ENCODE results near the gene KLRC3. TPM values are rescaled to one million over a fixed set of nuclear protein-coding genes. Genes with fewer than 3 reads are reported as not detected.
"Not testable (repeated sequence)": the region's sequence is repeated elsewhere in the genome, so short reads cannot be mapped to it uniquely, and the experiment has no call there.

KLRC3 gene
- not detected for total RNA-seq

DNA sequence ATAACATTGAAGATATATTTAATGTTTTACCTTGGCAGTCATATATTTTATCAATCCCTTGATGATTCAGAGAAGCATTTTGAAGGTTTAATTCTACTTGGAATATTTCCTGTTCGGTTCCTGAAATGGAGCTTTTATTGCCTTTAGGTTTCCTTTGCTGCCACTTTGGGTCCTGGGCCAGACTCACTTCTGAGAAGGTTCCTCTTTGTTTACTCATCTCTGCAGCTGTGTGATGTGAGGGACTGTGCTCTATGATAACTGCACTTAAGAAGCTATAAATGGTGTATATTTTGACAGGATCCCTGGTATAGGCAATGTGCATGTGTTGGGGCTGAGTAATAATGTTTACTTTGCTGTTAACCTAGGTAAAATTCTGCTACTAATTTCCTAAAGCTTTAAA, at the start of gene KLRC3:
KLRC3 (minus strand) TSS at position 262 of the 400 bp plus-strand sequence; CDS start at position 217, 45 bp downstream.
- intact Hi-C loops (cut with DNase I); H3K36me3 ChIP-seq; H3K27ac ChIP-seq; H3K27me3 ChIP-seq; H3K4me1 ChIP-seq; DNase-seq; H3K9ac ChIP-seq (ENCODE audit: low read depth in 2 of 2, low read length in 2 of 2); H3K9me3 ChIP-seq; H3K4me3 ChIP-seq: not testable (repeated sequence)

DNA sequence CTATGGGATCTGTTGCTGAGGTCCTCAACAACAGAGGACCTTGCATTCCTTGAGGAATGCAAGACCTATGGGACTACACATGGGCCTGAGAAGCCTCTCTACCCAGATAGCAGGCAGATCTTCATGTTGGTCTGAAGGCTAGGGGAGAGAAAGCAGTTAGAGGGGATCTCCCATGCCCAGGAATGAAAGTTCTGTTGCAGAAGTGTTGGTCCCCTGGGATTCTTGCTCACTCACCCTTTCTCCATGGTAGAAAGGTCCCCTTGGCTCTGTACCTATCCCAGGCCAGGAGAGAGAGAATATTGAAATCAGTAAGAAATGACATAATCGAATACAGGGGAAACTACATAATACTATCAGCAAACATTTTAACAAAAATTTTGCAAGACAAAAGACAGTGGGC, 49.3 kb upstream of the KLRC3 start:
- no peaks in the 10 kb centered on the region for H3K27me3 ChIP-seq
- H3K4me1 ChIP-seq: no peaks in the 10 kb centered on the region
- H3K9me3 ChIP-seq: no peaks in the 10 kb centered on the region
- no peaks in the 10 kb centered on the region for H3K36me3 ChIP-seq
- TF ChIP-seq, protein P1, sequence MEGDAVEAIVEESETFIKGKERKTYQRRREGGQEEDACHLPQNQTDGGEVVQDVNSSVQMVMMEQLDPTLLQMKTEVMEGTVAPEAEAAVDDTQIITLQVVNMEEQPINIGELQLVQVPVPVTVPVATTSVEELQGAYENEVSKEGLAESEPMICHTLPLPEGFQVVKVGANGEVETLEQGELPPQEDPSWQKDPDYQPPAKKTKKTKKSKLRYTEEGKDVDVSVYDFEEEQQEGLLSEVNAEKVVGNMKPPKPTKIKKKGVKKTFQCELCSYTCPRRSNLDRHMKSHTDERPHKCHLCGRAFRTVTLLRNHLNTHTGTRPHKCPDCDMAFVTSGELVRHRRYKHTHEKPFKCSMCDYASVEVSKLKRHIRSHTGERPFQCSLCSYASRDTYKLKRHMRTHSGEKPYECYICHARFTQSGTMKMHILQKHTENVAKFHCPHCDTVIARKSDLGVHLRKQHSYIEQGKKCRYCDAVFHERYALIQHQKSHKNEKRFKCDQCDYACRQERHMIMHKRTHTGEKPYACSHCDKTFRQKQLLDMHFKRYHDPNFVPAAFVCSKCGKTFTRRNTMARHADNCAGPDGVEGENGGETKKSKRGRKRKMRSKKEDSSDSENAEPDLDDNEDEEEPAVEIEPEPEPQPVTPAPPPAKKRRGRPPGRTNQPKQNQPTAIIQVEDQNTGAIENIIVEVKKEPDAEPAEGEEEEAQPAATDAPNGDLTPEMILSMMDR (IDR thresholded peaks at IDR 0.05): no peak
- H3K27ac ChIP-seq: no peak overlapping the region
- no peak overlapping the region for H3K4me3 ChIP-seq
- no peak overlapping the region for H3K9ac ChIP-seq (ENCODE audit: low read depth in 2 of 2, low read length in 2 of 2)
- intact Hi-C loops (cut with DNase I): no loop called here
- DNase-seq: no peak

DNA sequence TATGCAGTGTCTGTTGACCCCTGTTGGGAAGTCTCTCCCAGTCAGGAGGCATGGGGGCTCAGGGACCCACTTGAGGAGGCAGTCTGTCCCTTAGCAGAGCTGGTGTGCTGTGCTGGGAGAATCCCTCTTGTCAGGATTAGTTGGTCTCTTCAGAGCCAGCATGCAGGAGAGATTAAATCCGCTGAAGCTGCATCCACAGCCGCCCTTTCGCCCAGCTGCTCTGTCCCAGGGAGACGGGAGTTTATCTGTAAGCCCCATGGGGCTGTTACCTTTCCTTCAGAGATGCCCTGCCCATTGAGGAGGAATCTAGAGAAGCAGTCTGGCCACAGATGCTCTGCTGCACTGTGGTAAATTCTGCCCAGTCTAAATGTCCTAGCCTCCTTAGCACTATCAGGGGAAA, 45.9 kb upstream of the KLRC3 start:
- intact Hi-C loops (cut with DNase I): no loop called here
- TF ChIP-seq, protein P1 (IDR thresholded peaks at IDR 0.05): no peak
- H3K27ac ChIP-seq: no peak overlapping the region

DNA sequence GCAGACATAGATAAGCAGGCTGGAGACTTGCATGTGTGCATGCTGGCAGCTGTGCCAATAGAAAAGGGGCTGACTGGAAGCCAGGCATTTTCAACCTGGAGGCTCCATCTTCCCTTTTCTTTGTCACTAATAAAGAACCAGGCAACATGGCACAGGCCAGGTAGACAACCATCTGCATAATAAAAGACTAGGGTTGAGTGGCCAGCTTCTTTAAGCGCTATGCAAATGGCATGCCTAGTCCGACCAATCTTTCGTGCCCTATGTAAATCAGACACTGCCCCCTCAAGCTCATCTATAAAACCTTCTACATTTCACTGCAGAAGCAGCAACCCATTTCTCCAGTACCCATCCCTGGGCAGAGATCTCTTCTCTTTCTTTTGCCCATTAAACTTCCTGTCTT, 37.4 kb upstream of the KLRC3 start:
- TF ChIP-seq, protein P1 (IDR thresholded peaks at IDR 0.05): no peak
- no peaks in the 10 kb centered on the region for H3K9me3 ChIP-seq
- intact Hi-C loops (cut with DNase I): no loop called here
- no peak overlapping the region for H3K9ac ChIP-seq (ENCODE audit: low read depth in 2 of 2, low read length in 2 of 2)
- DNase-seq: no peak
- no peaks in the 10 kb centered on the region for H3K27me3 ChIP-seq
- H3K4me1 ChIP-seq: no peaks in the 10 kb centered on the region
- H3K4me3 ChIP-seq: no peak overlapping the region
- H3K27ac ChIP-seq: no peak overlapping the region
- no peaks in the 10 kb centered on the region for H3K36me3 ChIP-seq

More for the DNA sequence above, 45.9 kb upstream of the KLRC3 start:
- no peak for DNase-seq
- Histone ChIP-seq H3K9me3 (no peaks in the 10 kb centered on the region), H3K9ac (ENCODE audit: low read depth in 2 of 2, low read length in 2 of 2) (no peak overlapping the region), H3K4me3 (no peak overlapping the region), H3K4me1 (no peaks in the 10 kb centered on the region), H3K36me3 (no peaks in the 10 kb centered on the region), H3K27me3 (no peaks in the 10 kb centered on the region)

DNA sequence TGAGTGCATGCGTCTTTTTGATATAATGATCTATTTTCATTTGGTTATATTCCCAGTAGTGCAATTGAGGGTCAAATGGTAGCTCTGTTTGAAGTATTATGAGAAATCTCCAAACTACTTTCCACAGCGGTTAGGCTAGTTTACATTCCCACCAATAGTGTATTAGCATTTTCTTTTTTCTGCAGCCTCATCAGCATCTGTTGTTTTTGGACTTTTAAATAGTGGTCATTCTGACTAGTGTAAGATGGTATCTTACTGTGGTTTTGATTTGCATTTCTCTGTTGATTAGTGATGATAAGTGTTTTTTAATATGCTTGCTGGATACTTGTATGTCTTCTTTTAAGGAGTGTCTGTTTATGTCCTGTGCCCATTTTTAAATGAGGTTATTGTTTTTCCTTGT, 36.5 kb upstream of the KLRC3 start:
- H3K9me3 ChIP-seq: no peaks in the 10 kb centered on the region
- intact Hi-C loops (cut with DNase I): no loop called here
- no peaks in the 10 kb centered on the region for H3K36me3 ChIP-seq

DNA sequence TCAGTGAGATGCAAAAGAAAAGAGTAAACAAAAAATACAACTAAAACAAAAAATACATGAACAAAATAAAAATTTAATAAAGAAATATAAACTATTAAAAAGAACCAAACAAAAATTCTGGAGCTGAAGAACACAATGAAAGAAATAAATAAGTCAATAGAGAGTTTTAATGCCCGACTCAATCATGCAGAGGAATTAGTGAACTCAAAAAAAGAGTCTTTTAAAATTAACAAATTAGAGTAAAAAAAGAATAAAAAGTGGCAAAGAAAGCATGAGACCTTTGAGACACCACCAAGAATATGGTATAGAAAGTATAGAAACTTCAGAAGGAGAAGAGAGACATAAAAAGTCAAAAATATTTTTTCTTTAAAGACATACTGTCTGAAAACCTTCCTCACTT, 35.4 kb upstream of the KLRC3 start:
- Histone ChIP-seq H3K27me3 (no peaks in the 10 kb centered on the region), H3K9me3 (no peaks in the 10 kb centered on the region), H3K4me1 (no peaks in the 10 kb centered on the region), H3K9ac (ENCODE audit: low read depth in 2 of 2, low read length in 2 of 2) (no peak overlapping the region), H3K4me3 (no peak overlapping the region), H3K27ac (no peak overlapping the region), H3K36me3 (no peaks in the 10 kb centered on the region)
- intact Hi-C loops (cut with DNase I): no loop called here
- no peak for DNase-seq
- TF ChIP-seq, protein P1 (IDR thresholded peaks at IDR 0.05): no peak

More for the DNA sequence above, 36.5 kb upstream of the KLRC3 start:
- TF ChIP-seq, protein P1 (IDR thresholded peaks at IDR 0.05): no peak
- Histone ChIP-seq H3K4me3 (no peak overlapping the region), H3K27me3 (no peaks in the 10 kb centered on the region), H3K9ac (ENCODE audit: low read depth in 2 of 2, low read length in 2 of 2) (no peak overlapping the region), H3K27ac (no peak overlapping the region), H3K4me1 (no peaks in the 10 kb centered on the region)
- no peak for DNase-seq

All from colonic mucosa (tissue), 4 donors.